ENCODE data around the gene ACAT2.
"Not testable (repeated sequence)": the region's sequence is repeated elsewhere in the genome, so short reads cannot be mapped to it uniquely, and the experiment has no call there.

The ACAT2 gene

GRCh38 chr6:159730332-159730676 is 31.5 kb upstream of the ACAT2 start:
- DNase-seq (ENCODE audit: low spot score): no peak

GRCh38 chr6:159732550-159732949 is 29.3 kb upstream of the ACAT2 start:
- DNase-seq (ENCODE audit: low spot score): not testable (repeated sequence)

- DNase-seq (ENCODE audit: low spot score): not testable (repeated sequence)
Measured at GRCh38 chr6:159733395-159733794, 28.4 kb upstream of the ACAT2 start.

- no peak for DNase-seq (ENCODE audit: low spot score)
Measured at GRCh38 chr6:159736908-159737307, 24.9 kb upstream of the ACAT2 start.

- DNase-seq (ENCODE audit: low spot score): no peak
Measured at GRCh38 chr6:159739341-159739740, 22.5 kb upstream of the ACAT2 start.

GRCh38 chr6:159742165-159742564 is 19.7 kb upstream of the ACAT2 start:
- DNase-seq (ENCODE audit: low spot score): no peak

GRCh38 chr6:159745081-159745480 is 16.8 kb upstream of the ACAT2 start:
- no peak for DNase-seq (ENCODE audit: low spot score)

- DNase-seq (ENCODE audit: low spot score): no peak
Measured at GRCh38 chr6:159746759-159747158, 15.1 kb upstream of the ACAT2 start.

GRCh38 chr6:159748127-159748526 is 13.7 kb upstream of the ACAT2 start:
- DNase-seq (ENCODE audit: low spot score): not testable (repeated sequence)

GRCh38 chr6:159751448-159751847 is 10.4 kb upstream of the ACAT2 start:
- DNase-seq (ENCODE audit: low spot score): no peak

GRCh38 chr6:159753081-159753872 is 8.6 kb upstream of the ACAT2 start:
- no peak for DNase-seq (ENCODE audit: low spot score)

- no peak for DNase-seq (ENCODE audit: low spot score)
Measured at GRCh38 chr6:159754401-159754800, 7.4 kb upstream of the ACAT2 start.

GRCh38 chr6:159754959-159755914 is 6.6 kb upstream of the ACAT2 start:
- no peak for DNase-seq (ENCODE audit: low spot score)

- no peak for DNase-seq (ENCODE audit: low spot score)
Measured at GRCh38 chr6:159756508-159756907, 5.3 kb upstream of the ACAT2 start.

GRCh38 chr6:159758031-159759001 is 3.5 kb upstream of the ACAT2 start:
- no peak for DNase-seq (ENCODE audit: low spot score)

- DNase-seq (ENCODE audit: low spot score): no peak
Measured at GRCh38 chr6:159759645-159760044, 2.2 kb upstream of the ACAT2 start.

GRCh38 chr6:159760602-159761057 is 1.2 kb upstream of the ACAT2 start:
- no peak for DNase-seq (ENCODE audit: low spot score)

- peak; percentile 27 for DNase-seq (ENCODE audit: low spot score)
Measured at GRCh38 chr6:159761129-159761872, 544 bp upstream of the ACAT2 start.

GRCh38 chr6:159762681-159763293 is 942 bp downstream of the ACAT2 start:
- DNase-seq (ENCODE audit: low spot score): peak; percentile 23

GRCh38 chr6:159766906-159767305 is 5.1 kb downstream of the ACAT2 start:
- DNase-seq (ENCODE audit: low spot score): no peak
